Activated CD4-positive, alpha-beta memory T cell treated with anti-CD3 and anti-CD28 coated beads for 36 hours (primary cell): ENCODE measurements around the gene DPP7. TPM values are rescaled to one million over a fixed set of nuclear protein-coding genes. Genes with fewer than 3 reads are reported as not detected.

Experiments
- CTCF ChIA-PET: fragments of 350-600 bp; sonication (Branson Sonifier 250); formaldehyde crosslinking; loops from one replicate; lab custom pipeline; 2021; ENCODE audit warnings: antibody characterized with exemption, inconsistent platforms; lab: Charles Lee
- POLR2A ChIA-PET: fragments of 350-600 bp; sonication (Branson Sonifier 250); formaldehyde crosslinking; loops from one replicate; lab custom pipeline; 2021; ENCODE audit warnings: antibody characterized with exemption; lab: Charles Lee
- DNase-seq: peaks from one replicate; pipeline ENCODE4 v3.0.0-alpha.2; 2020
- H3K27ac Mint-ChIP-seq: one replicate; pipeline ENCODE4 v1.8.0; 2021; ENCODE audit warnings: mixed read lengths
- H3K27me3 Mint-ChIP-seq: one replicate; pipeline ENCODE4 v1.8.0; 2021; ENCODE audit warnings: mixed read lengths
- H3K36me3 Mint-ChIP-seq: one replicate; pipeline ENCODE4 v1.8.0; 2021; ENCODE audit warnings: mixed read lengths
- H3K4me1 Mint-ChIP-seq: one replicate; pipeline ENCODE4 v1.8.0; 2021; ENCODE audit warnings: low read depth, mixed read lengths
- H3K4me3 Mint-ChIP-seq: one replicate; pipeline ENCODE4 v1.8.0; 2021; ENCODE audit warnings: mild to moderate bottlenecking, mixed read lengths
- H3K9me3 Mint-ChIP-seq: one replicate; pipeline ENCODE4 v1.8.0; 2021; ENCODE audit warnings: mixed read lengths
- intact Hi-C: fragments of 100-400 bp; cut with micrococcal nuclease; formaldehyde crosslinking; loops from one replicate; pipeline ENCODE4 v1.15.1; 2023
- total RNA-seq, 2 experiments: library from RNA; stranded (reverse); gene quantifications; one replicate each; pipeline ENCODE4 v1.2.3, GENCODE V29; 2021

Gene DPP7
- total RNA-seq, 2 experiments from 2014 or later, result 195 to 208 TPM

- no peak for DNase-seq
- Mint-ChIP-seq H3K27me3 (peaks cover 15% of the 10 kb centered on the region), H3K4me3 (no peak overlapping the region), H3K9me3 (no peaks in the 10 kb centered on the region), H3K27ac (no peak overlapping the region), H3K36me3 (no peaks in the 10 kb centered on the region), H3K4me1 (no peaks in the 10 kb centered on the region)
- intact Hi-C loops, result no loop called here
- POLR2A ChIA-PET, result no interaction called here
- CTCF ChIA-PET, result no interaction called here
Observed at GRCh38 chr9:137146527-137146918, 32.0 kb upstream of the DPP7 start.

- H3K36me3 Mint-ChIP-seq, result no peaks in the 10 kb centered on the region
- H3K4me1 Mint-ChIP-seq, result no peaks in the 10 kb centered on the region
- no peak overlapping the region for H3K4me3 Mint-ChIP-seq
- H3K27me3 Mint-ChIP-seq, result peaks cover 16% of the 10 kb centered on the region
- no peaks in the 10 kb centered on the region for H3K9me3 Mint-ChIP-seq
- H3K27ac Mint-ChIP-seq, result no peak overlapping the region
- no peak for DNase-seq
- intact Hi-C loops, result no loop called here
- CTCF ChIA-PET, result no interaction called here
- POLR2A ChIA-PET, result no interaction called here
Observed at GRCh38 chr9:137145731-137146526, 31.4 kb upstream of the DPP7 start.

DNA sequence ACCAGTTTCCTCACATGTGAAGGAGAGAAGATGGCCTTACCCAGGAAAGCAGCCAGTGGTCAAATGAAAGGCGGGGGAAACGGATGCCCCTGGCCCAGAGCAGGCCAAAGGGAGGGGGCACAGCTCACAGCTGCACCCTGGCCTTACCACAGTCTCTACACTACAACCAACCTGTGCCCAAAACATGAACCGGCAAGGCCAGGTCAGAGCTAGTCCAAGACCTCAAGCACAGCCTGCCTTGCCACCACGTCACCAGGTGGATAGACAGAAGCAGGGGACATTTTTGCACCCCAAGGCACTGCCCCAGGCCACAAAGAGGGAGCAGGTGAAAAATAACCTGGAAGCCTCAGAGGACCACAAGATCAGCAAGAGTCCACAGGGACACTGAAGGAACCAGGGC lies 28.9 kb upstream of the DPP7 start:
- ChIA-PET CTCF (interaction anchor here (0.9 kb wide), 1 partner anchor 472 kb away, joined by 3 read pairs; no protein-coding TSS in a partner anchor), POLR2A (no interaction called here)
- no peaks in the 10 kb centered on the region for H3K4me1 Mint-ChIP-seq
- H3K36me3 Mint-ChIP-seq, result no peaks in the 10 kb centered on the region
- H3K9me3 Mint-ChIP-seq, result no peaks in the 10 kb centered on the region
- DNase-seq, result no peak
- no peak overlapping the region for H3K27ac Mint-ChIP-seq
- peaks cover 36% of the 10 kb centered on the region for H3K27me3 Mint-ChIP-seq
- no peak overlapping the region for H3K4me3 Mint-ChIP-seq
- intact Hi-C loops, result no loop called here

GRCh38 chr9:137141976-137142936 lies 27.7 kb upstream of the DPP7 start:
- no peak overlapping the region for H3K4me3 Mint-ChIP-seq
- intact Hi-C loops, result no loop called here
- no peaks in the 10 kb centered on the region for H3K36me3 Mint-ChIP-seq
- H3K9me3 Mint-ChIP-seq, result no peaks in the 10 kb centered on the region
- peaks cover 44% of the 10 kb centered on the region for H3K27me3 Mint-ChIP-seq
- ChIA-PET CTCF (interaction anchor here (1.0 kb wide), 1 partner anchor 9 kb away, joined by 3 read pairs; no protein-coding TSS in a partner anchor), POLR2A (no interaction called here)
- H3K4me1 Mint-ChIP-seq, result no peaks in the 10 kb centered on the region
- H3K27ac Mint-ChIP-seq, result no peak overlapping the region
- DNase-seq, result no peak

- no peaks in the 10 kb centered on the region for H3K36me3 Mint-ChIP-seq
- no peak for DNase-seq
- peaks cover 42% of the 10 kb centered on the region for H3K27me3 Mint-ChIP-seq
- ChIA-PET CTCF (interaction anchor here (0.9 to 1.0 kb wide), 2 partner anchors 8 to 9 kb away, joined by 3 read pairs; no protein-coding TSS in a partner anchor), POLR2A (no interaction called here)
- H3K4me1 Mint-ChIP-seq, result no peaks in the 10 kb centered on the region
- intact Hi-C loops, result no loop called here
- H3K9me3 Mint-ChIP-seq, result no peaks in the 10 kb centered on the region
- H3K27ac Mint-ChIP-seq, result no peak overlapping the region
- H3K4me3 Mint-ChIP-seq, result no peak overlapping the region
Observed at GRCh38 chr9:137141050-137141810, 26.7 kb upstream of the DPP7 start.

DNA sequence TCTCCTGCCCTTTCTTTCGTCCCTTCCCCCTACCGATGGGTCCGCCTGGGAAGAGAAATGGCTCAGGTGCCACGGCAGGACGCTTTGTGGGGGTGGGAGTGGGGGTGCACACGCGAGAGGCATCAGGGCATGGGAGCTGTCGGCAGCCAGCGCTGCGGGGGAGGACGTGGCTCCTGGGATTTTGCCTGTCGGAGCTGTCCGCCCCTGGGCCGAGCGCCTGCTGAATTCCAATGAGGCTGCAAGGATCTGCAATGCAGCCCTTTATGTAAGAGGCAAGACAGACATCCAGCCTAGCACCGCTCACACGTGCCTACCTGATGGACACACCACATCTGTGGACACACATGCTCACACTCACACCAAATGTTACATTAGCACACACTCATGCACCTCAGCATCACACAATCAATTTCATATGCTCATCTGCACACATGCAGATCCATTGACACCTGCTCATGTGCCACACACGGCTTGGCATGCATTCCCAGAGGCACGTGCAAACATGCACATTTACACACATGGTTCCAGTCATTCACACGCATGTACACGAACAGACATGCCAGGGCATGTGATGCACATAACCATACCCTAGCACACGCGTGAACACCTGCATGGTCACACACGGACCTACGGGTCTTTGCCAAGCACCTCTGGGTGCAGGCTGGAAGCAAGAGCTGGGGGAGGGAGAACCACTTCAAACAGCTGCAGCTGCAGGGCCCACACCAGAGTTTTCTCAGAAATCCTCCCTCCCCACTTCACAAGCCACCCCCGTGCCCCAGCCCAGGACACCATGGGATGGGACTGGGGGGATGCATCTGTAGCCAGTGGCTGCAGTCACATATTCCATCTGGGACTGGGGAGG lies 25.8 kb upstream of the DPP7 start:
- intact Hi-C loops, result no loop called here
- H3K9me3 Mint-ChIP-seq, result no peaks in the 10 kb centered on the region
- peaks cover 47% of the 10 kb centered on the region for H3K27me3 Mint-ChIP-seq
- H3K27ac Mint-ChIP-seq, result no peak overlapping the region
- CTCF ChIA-PET, result interaction anchor here (0.6 to 0.9 kb wide), 3 partner anchors 10 to 314 kb away, joined by 3 read pairs; no protein-coding TSS in a partner anchor
- H3K4me1 Mint-ChIP-seq, result no peaks in the 10 kb centered on the region
- no peak overlapping the region for H3K4me3 Mint-ChIP-seq
- POLR2A ChIA-PET, result no interaction called here
- no peaks in the 10 kb centered on the region for H3K36me3 Mint-ChIP-seq
- DNase-seq, result no peak

DNA sequence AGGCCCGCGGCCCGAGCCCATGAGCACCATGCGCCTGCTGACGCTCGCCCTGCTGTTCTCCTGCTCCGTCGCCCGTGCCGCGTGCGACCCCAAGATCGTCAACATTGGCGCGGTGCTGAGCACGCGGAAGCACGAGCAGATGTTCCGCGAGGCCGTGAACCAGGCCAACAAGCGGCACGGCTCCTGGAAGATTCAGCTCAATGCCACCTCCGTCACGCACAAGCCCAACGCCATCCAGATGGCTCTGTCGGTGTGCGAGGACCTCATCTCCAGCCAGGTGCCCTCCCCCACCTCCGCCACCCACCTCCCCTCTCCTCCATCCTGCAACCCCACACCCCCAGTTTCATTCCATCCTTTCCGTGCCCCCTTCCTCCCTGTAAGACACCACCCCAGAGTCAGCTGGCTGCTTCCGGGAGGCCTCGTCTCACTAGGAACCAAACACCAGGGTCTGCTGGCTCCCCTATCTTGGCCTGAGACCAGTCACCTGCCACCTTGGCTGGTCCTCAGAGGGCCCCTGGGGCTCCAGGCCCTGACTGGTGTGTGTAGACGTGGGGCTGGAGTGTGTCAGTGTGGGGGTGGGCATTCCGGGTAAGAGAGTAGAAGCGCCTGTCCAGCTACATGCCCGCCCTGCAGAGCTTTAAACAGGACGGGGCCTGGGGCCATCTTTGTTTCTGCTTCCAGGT lies 25.1 kb upstream of the DPP7 start:
- POLR2A ChIA-PET, result no interaction called here
- no peak overlapping the region for H3K4me3 Mint-ChIP-seq
- H3K36me3 Mint-ChIP-seq, result no peaks in the 10 kb centered on the region
- CTCF ChIA-PET, result interaction anchor here (0.6 to 0.8 kb wide), 3 partner anchors 10 to 313 kb away, joined by 3 read pairs; no protein-coding TSS in a partner anchor
- peaks cover 47% of the 10 kb centered on the region for H3K27me3 Mint-ChIP-seq
- H3K9me3 Mint-ChIP-seq, result no peaks in the 10 kb centered on the region
- H3K27ac Mint-ChIP-seq, result no peak overlapping the region
- intact Hi-C loops, result no loop called here
- H3K4me1 Mint-ChIP-seq, result no peaks in the 10 kb centered on the region
- DNase-seq, result no peak

DNA sequence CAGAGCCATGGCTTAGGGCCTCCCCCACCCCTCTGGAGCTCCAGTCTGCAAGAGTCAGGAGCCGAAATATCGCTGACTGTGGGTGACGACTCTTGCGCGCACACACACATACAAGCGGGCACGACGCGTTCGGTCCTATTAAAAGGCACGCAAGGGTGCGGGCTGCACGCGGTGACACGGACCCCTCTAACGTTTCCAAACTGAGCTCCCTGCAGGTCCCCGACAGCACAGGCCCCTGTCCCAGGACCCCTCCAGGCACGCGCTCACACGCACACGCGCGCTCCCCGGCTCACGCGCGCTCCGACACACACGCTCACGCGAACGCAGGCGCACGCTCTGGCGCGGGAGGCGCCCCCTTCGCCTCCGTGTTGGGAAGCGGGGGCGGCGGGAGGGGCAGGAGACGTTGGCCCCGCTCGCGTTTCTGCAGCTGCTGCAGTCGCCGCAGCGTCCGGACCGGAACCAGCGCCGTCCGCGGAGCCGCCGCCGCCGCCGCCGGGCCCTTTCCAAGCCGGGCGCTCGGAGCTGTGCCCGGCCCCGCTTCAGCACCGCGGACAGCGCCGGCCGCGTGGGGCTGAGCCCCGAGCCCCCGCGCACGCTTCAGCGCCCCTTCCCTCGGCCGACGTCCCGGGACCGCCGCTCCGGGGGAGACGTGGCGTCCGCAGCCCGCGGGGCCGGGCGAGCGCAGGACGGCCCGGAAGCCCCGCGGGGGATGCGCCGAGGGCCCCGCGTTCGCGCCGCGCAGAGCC lies 24.4 kb upstream of the DPP7 start, which contains the start of gene GRIN1:
GRIN1 (plus strand) TSS at position 433 of the 746 bp plus-strand sequence. CDS start 333 bp downstream, outside the sequence.
- Mint-ChIP-seq H3K9me3 (no peaks in the 10 kb centered on the region), H3K27ac (no peak within 1 kb of the TSS), H3K4me3 (no peak within 1 kb of the TSS), H3K4me1 (no peaks in the 10 kb centered on the region), H3K36me3 (no peaks in the 10 kb centered on the region), H3K27me3 (peaks cover 47% of the 10 kb centered on the region)
- DNase-seq, result no peak
- ChIA-PET CTCF (interaction anchor here (0.8 kb wide), 1 partner anchor 9 kb away, joined by 3 read pairs; no protein-coding TSS in a partner anchor), POLR2A (no interaction called here)
- intact Hi-C loops, result no loop called here

DNA sequence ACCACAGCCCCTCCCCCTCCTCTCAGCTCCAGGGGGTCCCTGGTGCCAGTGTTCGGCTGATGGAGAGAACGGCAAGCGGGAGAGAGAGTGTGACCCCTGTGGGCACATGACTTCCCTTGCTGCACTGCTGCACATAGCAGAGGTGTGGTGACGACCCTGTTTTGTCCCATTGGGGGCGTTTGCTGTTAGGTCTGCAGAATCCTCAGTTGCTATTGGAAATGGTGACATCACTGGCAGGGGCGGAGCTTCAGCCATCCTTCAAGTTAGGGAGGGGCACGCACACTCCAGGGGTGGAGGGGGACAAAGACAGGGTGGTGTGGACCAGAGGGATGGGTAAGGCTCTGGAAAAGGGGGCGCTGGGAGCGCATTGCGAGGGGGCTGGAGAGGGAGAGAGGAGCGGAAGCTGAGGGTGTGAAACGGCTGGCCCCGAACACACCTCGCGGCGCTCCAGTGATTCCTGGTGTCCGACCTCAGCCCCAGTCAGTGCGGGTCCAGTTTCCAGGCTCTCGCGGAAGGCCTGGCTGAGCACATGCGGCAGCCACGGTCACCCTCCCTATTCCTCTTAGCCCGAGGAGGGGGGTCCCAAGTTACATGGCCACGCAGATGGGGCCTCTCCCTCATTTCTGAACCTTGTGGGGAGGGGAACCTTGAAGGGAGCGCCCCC lies 23.7 kb upstream of the DPP7 start:
- CTCF ChIA-PET, result interaction anchor here (1.0 kb wide), 2 partner anchors 19 to 92 kb away, joined by 3 to 4 read pairs; no protein-coding TSS in a partner anchor
- H3K4me1 Mint-ChIP-seq, result no peaks in the 10 kb centered on the region

More for the DNA sequence above, 23.7 kb upstream of the DPP7 start:
- POLR2A ChIA-PET, result no interaction called here
- intact Hi-C loops, result no loop called here
- no peak overlapping the region for H3K4me3 Mint-ChIP-seq
- DNase-seq, result no peak
- H3K27ac Mint-ChIP-seq, result no peak overlapping the region
- no peaks in the 10 kb centered on the region for H3K9me3 Mint-ChIP-seq
- no peaks in the 10 kb centered on the region for H3K36me3 Mint-ChIP-seq
- peaks cover 47% of the 10 kb centered on the region for H3K27me3 Mint-ChIP-seq
